ENCODE measurements around the gene ZNF154.
A peak's percentile ranks its signal among the peaks of the same experiment; 100 is the strongest.

Gene ZNF154

DNA sequence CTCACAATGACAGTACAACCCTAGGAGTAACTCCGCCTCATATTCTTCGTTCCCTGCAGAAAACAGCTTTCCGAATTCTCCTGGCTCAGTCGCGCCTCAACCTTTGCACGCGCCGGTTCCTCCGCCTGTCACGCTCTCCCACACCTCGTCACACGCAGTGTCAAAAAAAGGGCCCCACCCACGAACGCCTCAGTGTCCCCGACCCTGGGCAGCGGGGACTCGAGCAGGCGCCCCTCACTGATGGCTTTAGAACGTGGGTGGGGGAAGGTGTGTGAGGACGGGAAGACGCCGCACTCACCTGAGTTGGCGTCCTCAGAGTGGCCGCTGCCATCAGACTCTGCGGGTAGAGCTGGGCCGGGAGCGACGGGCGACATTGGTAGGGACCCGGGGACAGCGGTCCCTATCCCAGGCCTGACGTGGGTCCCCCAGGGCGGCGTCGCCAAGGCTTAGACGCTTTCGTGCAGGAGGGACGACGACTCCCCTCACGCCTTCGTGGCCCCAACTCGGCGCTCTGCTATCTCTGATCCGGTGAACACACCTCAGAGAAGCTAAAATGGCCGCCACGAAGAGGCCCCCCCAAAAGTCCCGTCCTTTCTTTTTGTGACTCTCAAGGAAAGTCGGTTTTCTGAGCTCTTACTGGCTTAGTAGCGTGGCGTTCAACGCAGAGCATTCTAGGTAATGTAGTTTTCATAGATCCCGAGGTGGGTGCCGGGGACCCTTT, at the start of gene ZNF154:
ZNF154 (minus strand) TSS at position 564 of the 721 bp plus-strand sequence; CDS start at position 331, 233 bp downstream.
- no peaks in the 10 kb centered on the region for H3K9me3 ChIP-seq (ENCODE audit: insufficient read depth, low read length)
- peak within 1 kb of the TSS; percentile 97 for H3K9ac ChIP-seq (ENCODE audit: insufficient read length, low read depth)
- no peaks in the 10 kb centered on the region for H3K27me3 ChIP-seq (ENCODE audit: insufficient read depth, insufficient read length)
- H3K4me1 ChIP-seq (ENCODE audit: insufficient read depth, insufficient read length) = peaks cover 2% of the 10 kb centered on the region
- H3K36me3 ChIP-seq (ENCODE audit: insufficient read depth, insufficient read length, low read length) = peaks cover 34% of the 10 kb centered on the region
- H3K4me3 ChIP-seq (ENCODE audit: insufficient read length, low read depth) = peak within 1 kb of the TSS; percentile 90
- peak; percentile 71 for DNase-seq (ENCODE audit: low read depth, low spot score)
- TF ChIP-seq SUZ12 (IDR thresholded peaks at IDR 0.05; ENCODE audit: extremely low read depth, insufficient read depth, insufficient read length) (no peak), YY1 (IDR thresholded peaks at IDR 0.05; ENCODE audit: insufficient read depth, insufficient read length) (peak; percentile 84), ZNF274 (IDR thresholded peaks at IDR 0.05; ENCODE audit: low read depth, low read length) (no peak)

DNA sequence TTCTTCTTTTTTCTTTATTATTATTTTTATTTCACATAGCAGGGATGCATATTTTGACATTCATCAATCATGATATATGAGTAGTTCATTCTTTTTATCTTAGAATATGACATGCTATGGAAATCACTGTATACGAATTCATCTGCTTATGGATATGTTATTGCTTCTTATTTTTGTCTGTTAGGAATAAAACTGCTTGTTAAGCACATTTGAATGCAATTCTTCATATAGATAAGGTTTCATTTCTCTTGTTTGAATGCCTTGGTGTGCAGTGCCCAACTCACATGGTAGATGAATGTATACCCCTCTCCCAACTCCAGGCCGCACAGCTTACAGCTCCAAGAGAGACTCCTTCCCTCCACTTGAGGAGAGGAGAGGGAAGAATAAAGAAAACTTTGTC, 48.9 kb upstream of the ZNF154 start:
- no peaks in the 10 kb centered on the region for H3K9me3 ChIP-seq (ENCODE audit: insufficient read depth, low read length)
- H3K36me3 ChIP-seq (ENCODE audit: insufficient read depth, insufficient read length, low read length) = peaks cover 84% of the 10 kb centered on the region
- H3K4me1 ChIP-seq (ENCODE audit: insufficient read depth, insufficient read length) = no peaks in the 10 kb centered on the region

DNA sequence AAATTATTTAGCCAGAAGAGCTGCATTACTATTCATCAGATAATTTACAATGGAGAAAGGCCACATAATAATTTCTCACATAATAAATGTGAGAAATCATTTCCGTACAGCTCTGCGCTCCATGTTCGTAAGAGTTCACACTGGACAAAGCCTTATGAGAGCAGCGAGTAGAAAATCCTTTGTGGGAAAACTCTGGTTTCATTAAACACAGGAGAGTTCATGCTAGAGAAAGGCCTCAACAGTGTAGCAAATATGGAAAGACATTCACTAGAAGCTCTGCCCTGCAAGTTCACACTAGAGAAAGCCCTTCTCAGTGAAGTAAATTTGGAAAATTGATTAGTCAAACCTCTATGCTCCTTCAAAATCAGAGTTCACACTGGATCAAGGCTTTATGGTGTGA, 46.0 kb upstream of the ZNF154 start:
- no peak overlapping the region for H3K9ac ChIP-seq (ENCODE audit: insufficient read length, low read depth)
- TF ChIP-seq SUZ12 (IDR thresholded peaks at IDR 0.05; ENCODE audit: extremely low read depth, insufficient read depth, insufficient read length) = no peak
- TF ChIP-seq YY1 (IDR thresholded peaks at IDR 0.05; ENCODE audit: insufficient read depth, insufficient read length) = no peak
- TF ChIP-seq ZNF274 (IDR thresholded peaks at IDR 0.05; ENCODE audit: low read depth, low read length) = no peak
- no peak overlapping the region for H3K4me3 ChIP-seq (ENCODE audit: insufficient read length, low read depth)
- no peaks in the 10 kb centered on the region for H3K27me3 ChIP-seq (ENCODE audit: insufficient read depth, insufficient read length)
- H3K36me3 ChIP-seq (ENCODE audit: insufficient read depth, insufficient read length, low read length) = peaks cover 92% of the 10 kb centered on the region
- no peaks in the 10 kb centered on the region for H3K9me3 ChIP-seq (ENCODE audit: insufficient read depth, low read length)
- no peaks in the 10 kb centered on the region for H3K4me1 ChIP-seq (ENCODE audit: insufficient read depth, insufficient read length)
- no peak for DNase-seq (ENCODE audit: low read depth, low spot score)

More for the DNA sequence above, 48.9 kb upstream of the ZNF154 start:
- H3K27me3 ChIP-seq (ENCODE audit: insufficient read depth, insufficient read length) = no peaks in the 10 kb centered on the region
- no peak for DNase-seq (ENCODE audit: low read depth, low spot score)
- H3K4me3 ChIP-seq (ENCODE audit: insufficient read length, low read depth) = no peak overlapping the region
- H3K9ac ChIP-seq (ENCODE audit: insufficient read length, low read depth) = no peak overlapping the region
- TF ChIP-seq ZNF274 (IDR thresholded peaks at IDR 0.05; ENCODE audit: low read depth, low read length) (no peak), SUZ12 (IDR thresholded peaks at IDR 0.05; ENCODE audit: extremely low read depth, insufficient read depth, insufficient read length) (no peak), YY1 (IDR thresholded peaks at IDR 0.05; ENCODE audit: insufficient read depth, insufficient read length) (no peak)

DNA sequence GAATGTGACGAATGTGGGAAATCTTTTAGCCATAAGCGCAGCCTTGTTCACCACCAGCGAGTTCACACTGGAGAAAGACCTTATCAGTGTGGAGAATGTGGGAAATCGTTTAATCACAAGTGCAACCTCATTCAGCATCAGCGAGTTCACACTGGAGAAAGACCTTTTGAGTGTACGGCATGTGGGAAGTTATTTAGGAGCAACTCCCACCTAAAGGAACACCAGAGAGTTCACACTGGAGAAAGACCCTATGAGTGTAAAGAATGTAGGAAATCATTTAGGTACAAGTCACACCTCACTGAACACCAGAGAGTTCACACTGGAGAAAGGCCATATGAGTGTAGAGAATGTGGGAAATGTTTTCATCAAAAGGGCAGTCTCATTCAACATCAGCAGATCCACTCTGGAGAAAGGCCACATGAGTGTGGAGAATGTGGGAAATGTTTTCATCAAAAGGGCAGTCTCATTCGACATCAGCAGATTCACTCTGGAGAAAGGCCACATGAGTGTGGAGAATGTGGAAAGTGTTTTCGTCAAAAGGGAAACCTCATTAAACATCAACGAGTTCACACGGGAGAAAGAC, 45.2 kb upstream of the ZNF154 start:
- no peaks in the 10 kb centered on the region for H3K27me3 ChIP-seq (ENCODE audit: insufficient read depth, insufficient read length)
- H3K4me1 ChIP-seq (ENCODE audit: insufficient read depth, insufficient read length) = no peaks in the 10 kb centered on the region
- no peaks in the 10 kb centered on the region for H3K9me3 ChIP-seq (ENCODE audit: insufficient read depth, low read length)
- no peak overlapping the region for H3K9ac ChIP-seq (ENCODE audit: insufficient read length, low read depth)
- H3K4me3 ChIP-seq (ENCODE audit: insufficient read length, low read depth) = no peak overlapping the region
- DNase-seq (ENCODE audit: low read depth, low spot score) = no peak
- peaks cover 92% of the 10 kb centered on the region for H3K36me3 ChIP-seq (ENCODE audit: insufficient read depth, insufficient read length, low read length)
- TF ChIP-seq ZNF274 (IDR thresholded peaks at IDR 0.05; ENCODE audit: low read depth, low read length) (no peak), YY1 (IDR thresholded peaks at IDR 0.05; ENCODE audit: insufficient read depth, insufficient read length) (no peak), SUZ12 (IDR thresholded peaks at IDR 0.05; ENCODE audit: extremely low read depth, insufficient read depth, insufficient read length) (no peak)

DNA sequence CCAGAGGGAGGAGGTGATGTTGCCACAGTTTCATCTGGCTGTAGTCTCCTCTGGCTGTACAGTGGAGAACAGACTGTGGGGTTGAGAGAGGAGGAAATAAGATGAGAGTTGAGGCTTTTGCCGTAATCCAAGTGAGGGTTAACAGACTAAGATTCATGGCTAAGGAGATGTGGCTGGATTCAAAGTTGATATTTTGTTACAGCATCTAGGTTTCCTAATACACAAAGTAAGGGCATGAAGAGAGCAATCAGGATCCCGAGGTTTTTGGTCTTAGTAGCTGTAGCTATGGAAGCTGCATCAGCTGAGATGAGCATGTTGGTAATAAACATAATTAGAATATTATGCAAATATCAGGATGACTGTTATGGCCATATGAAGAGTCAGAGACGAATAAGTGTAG, 39.0 kb upstream of the ZNF154 start:
- no peaks in the 10 kb centered on the region for H3K9me3 ChIP-seq (ENCODE audit: insufficient read depth, low read length)
- peaks cover 45% of the 10 kb centered on the region for H3K36me3 ChIP-seq (ENCODE audit: insufficient read depth, insufficient read length, low read length)
- TF ChIP-seq SUZ12 (IDR thresholded peaks at IDR 0.05; ENCODE audit: extremely low read depth, insufficient read depth, insufficient read length) = no peak
- TF ChIP-seq ZNF274 (IDR thresholded peaks at IDR 0.05; ENCODE audit: low read depth, low read length) = no peak
- no peak for TF ChIP-seq YY1 (IDR thresholded peaks at IDR 0.05; ENCODE audit: insufficient read depth, insufficient read length)
- no peaks in the 10 kb centered on the region for H3K4me1 ChIP-seq (ENCODE audit: insufficient read depth, insufficient read length)
- DNase-seq (ENCODE audit: low read depth, low spot score) = no peak
- no peaks in the 10 kb centered on the region for H3K27me3 ChIP-seq (ENCODE audit: insufficient read depth, insufficient read length)
- peak overlapping the region; percentile 93 for H3K4me3 ChIP-seq (ENCODE audit: insufficient read length, low read depth)
- peak overlapping the region; percentile 6 for H3K9ac ChIP-seq (ENCODE audit: insufficient read length, low read depth)

DNA sequence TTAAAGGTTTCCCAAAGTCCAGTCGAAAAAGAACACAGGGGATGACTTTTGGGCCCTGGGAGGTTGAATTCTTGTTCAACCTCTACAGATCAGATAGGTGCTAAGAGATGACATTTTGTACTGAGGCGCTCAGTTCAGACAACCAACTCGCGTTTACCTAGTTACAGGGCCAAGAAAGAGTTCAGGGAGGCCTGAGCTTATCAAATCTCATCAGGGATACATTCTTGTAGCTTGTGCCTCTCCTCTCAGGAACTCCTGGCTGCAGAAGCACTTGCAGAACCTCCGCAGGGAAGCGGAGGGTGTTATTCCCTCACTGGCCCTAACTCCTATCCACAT, 38.4 kb upstream of the ZNF154 start:
- no peak for DNase-seq (ENCODE audit: low read depth, low spot score)
- H3K9ac ChIP-seq (ENCODE audit: insufficient read length, low read depth) = peak overlapping the region; percentile 95
- H3K36me3 ChIP-seq (ENCODE audit: insufficient read depth, insufficient read length, low read length) = peaks cover 40% of the 10 kb centered on the region
- H3K4me1 ChIP-seq (ENCODE audit: insufficient read depth, insufficient read length) = no peaks in the 10 kb centered on the region
- H3K27me3 ChIP-seq (ENCODE audit: insufficient read depth, insufficient read length) = no peaks in the 10 kb centered on the region
- no peaks in the 10 kb centered on the region for H3K9me3 ChIP-seq (ENCODE audit: insufficient read depth, low read length)
- H3K4me3 ChIP-seq (ENCODE audit: insufficient read length, low read depth) = peak overlapping the region; percentile 93
- no peak for TF ChIP-seq ZNF274 (IDR thresholded peaks at IDR 0.05; ENCODE audit: low read depth, low read length)
- TF ChIP-seq SUZ12 (IDR thresholded peaks at IDR 0.05; ENCODE audit: extremely low read depth, insufficient read depth, insufficient read length) = no peak
- TF ChIP-seq YY1 (IDR thresholded peaks at IDR 0.05; ENCODE audit: insufficient read depth, insufficient read length) = no peak

Measured in NT2/D1 (cell line).